Measurements from ENCODE around the gene MIPEP. TPM values are rescaled to one million over a fixed set of nuclear protein-coding genes. Genes with fewer than 3 reads are reported as not detected.

Gene MIPEP
- total RNA-seq, 1 experiment from 2014 or later: 24.7 TPM

DNA sequence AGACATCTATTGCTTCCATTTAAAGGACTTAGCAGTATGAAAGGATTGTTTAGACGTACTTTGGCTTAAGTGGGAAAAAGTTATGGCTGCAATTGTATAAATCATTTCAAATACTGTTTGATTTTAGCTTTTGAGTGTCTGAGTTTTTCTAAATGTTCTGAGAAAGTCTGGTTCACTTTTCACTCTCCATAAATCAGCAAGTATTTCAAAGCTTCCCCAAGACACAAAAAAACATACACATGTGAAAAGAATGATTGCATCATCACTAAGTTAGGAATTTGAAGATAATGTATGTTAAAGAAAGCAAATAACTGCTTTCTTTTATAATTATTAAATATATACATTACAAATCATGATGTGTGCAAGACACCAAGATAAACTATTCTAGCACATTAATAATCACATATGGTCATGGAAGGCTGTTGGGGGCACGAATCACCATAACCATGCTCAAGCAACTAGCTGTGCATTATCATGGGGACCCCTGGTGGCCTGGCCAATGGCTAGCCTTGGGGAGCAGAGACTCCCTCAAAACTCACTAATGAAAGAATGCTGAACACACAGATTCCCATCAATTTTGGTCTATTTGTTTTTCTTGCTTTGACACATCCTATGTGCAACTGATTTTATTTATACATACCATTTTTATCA is 111.1 kb downstream of the MIPEP start:
- Mint-ChIP-seq H3K36me3 (ENCODE audit: insufficient read depth, unreplicated experiment) (peaks cover 7% of the 10 kb centered on the region), H3K27me3 (ENCODE audit: insufficient read depth, unreplicated experiment) (no peaks in the 10 kb centered on the region), H3K4me1 (ENCODE audit: insufficient read depth, unreplicated experiment) (peaks cover 7% of the 10 kb centered on the region), H3K4me3 (ENCODE audit: unreplicated experiment) (no peak overlapping the region), H3K9me3 (ENCODE audit: unreplicated experiment) (no peaks in the 10 kb centered on the region), H3K27ac (ENCODE audit: low read depth, unreplicated experiment) (no peak overlapping the region)
- POLR2A ChIA-PET: interaction anchor here (0.6 to 0.9 kb wide), 2 partner anchors 10 to 110 kb away, joined by 3 to 4 read pairs; no protein-coding TSS in a partner anchor
- intact Hi-C loops (cut with micrococcal nuclease): no loop called here
- CTCF ChIA-PET: interaction anchor here (0.6 to 0.7 kb wide), 3 partner anchors 16 to 207 kb away, joined by 3 to 6 read pairs (median 4); no protein-coding TSS in a partner anchor
- no peak for DNase-seq (ENCODE audit: unreplicated experiment)
- no TSS peak for BruUV-seq (replicated peaks)
- TF ChIP-seq, protein P1, sequence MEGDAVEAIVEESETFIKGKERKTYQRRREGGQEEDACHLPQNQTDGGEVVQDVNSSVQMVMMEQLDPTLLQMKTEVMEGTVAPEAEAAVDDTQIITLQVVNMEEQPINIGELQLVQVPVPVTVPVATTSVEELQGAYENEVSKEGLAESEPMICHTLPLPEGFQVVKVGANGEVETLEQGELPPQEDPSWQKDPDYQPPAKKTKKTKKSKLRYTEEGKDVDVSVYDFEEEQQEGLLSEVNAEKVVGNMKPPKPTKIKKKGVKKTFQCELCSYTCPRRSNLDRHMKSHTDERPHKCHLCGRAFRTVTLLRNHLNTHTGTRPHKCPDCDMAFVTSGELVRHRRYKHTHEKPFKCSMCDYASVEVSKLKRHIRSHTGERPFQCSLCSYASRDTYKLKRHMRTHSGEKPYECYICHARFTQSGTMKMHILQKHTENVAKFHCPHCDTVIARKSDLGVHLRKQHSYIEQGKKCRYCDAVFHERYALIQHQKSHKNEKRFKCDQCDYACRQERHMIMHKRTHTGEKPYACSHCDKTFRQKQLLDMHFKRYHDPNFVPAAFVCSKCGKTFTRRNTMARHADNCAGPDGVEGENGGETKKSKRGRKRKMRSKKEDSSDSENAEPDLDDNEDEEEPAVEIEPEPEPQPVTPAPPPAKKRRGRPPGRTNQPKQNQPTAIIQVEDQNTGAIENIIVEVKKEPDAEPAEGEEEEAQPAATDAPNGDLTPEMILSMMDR (IDR thresholded peaks at IDR 0.05; ENCODE audit: unreplicated experiment): no peak

DNA sequence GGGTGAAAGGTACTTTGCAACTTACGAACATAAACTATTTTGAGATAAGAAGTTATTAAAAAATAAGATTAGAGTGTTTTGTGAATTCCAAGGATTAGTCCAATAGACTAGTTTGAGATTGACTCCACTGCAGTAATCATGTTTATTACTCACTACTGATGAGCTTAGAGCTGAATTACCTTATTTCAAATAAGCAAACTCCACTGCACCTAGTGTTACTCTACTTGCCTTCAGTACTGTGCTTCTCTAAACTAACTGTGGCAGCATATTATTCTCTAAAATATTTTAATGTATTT is 111.7 kb downstream of the MIPEP start:
- CTCF ChIA-PET: interaction anchor here (0.6 to 0.7 kb wide), 2 partner anchors 15 to 206 kb away, joined by 3 to 6 read pairs; no protein-coding TSS in a partner anchor
- Mint-ChIP-seq H3K36me3 (ENCODE audit: insufficient read depth, unreplicated experiment) (peaks cover 7% of the 10 kb centered on the region), H3K9me3 (ENCODE audit: unreplicated experiment) (no peaks in the 10 kb centered on the region), H3K4me1 (ENCODE audit: insufficient read depth, unreplicated experiment) (peaks cover 11% of the 10 kb centered on the region), H3K27ac (ENCODE audit: low read depth, unreplicated experiment) (no peak overlapping the region), H3K4me3 (ENCODE audit: unreplicated experiment) (no peak overlapping the region), H3K27me3 (ENCODE audit: insufficient read depth, unreplicated experiment) (no peaks in the 10 kb centered on the region)
- DNase-seq (ENCODE audit: unreplicated experiment): no peak
- TF ChIP-seq, protein P1 (IDR thresholded peaks at IDR 0.05; ENCODE audit: unreplicated experiment): no peak
- POLR2A ChIA-PET: no interaction called here
- intact Hi-C loops (cut with micrococcal nuclease): no loop called here
- no TSS peak for BruUV-seq (replicated peaks)

DNA sequence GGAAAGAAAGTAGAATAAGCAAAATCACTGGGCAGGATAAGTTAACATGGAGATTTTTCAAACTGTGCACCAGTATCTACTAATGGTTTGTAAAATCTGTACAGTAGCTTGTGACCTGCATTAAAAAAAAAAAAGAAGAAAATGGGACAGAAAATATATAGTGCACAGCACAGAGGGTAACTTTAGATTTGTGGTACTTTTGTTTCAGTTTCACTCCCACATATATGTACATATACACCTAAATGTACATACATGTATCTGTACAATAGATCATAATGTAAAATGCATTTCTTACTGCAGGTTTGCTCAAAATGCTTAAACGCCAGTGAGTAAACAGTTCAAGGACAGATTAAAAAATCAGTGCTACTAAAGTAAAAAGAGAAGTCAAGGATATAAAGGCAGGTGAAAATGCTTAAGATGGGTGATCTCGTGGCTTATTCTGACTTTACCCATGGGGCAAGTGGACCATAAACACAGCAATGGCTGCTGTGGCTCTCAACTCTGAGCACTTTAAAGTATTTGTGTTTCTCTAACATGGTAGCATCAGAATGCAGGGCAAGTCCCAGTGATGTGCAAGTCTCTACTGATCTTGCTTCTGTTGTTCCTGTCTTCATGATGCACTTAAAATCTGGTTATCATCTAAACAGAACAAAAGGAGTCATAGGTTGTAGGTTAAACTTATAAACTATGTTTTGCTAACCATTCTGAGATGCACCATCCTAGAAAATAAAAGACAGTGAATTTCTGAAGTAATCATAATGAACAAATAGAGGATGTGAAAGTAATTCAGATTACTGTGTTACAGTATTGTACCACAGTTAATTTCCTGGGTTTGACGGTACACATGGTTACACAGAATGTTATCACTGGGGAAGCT is 112.3 kb downstream of the MIPEP start:
- Mint-ChIP-seq H3K36me3 (ENCODE audit: insufficient read depth, unreplicated experiment) (peaks cover 7% of the 10 kb centered on the region), H3K27me3 (ENCODE audit: insufficient read depth, unreplicated experiment) (no peaks in the 10 kb centered on the region), H3K27ac (ENCODE audit: low read depth, unreplicated experiment) (no peak overlapping the region), H3K4me3 (ENCODE audit: unreplicated experiment) (no peak overlapping the region), H3K4me1 (ENCODE audit: insufficient read depth, unreplicated experiment) (peaks cover 14% of the 10 kb centered on the region), H3K9me3 (ENCODE audit: unreplicated experiment) (no peaks in the 10 kb centered on the region)
- intact Hi-C loops (cut with micrococcal nuclease): no loop called here
- TF ChIP-seq, protein P1 (IDR thresholded peaks at IDR 0.05; ENCODE audit: unreplicated experiment): no peak
- BruUV-seq (replicated peaks): no TSS peak
- CTCF ChIA-PET: no interaction called here
- DNase-seq (ENCODE audit: unreplicated experiment): no peak
- POLR2A ChIA-PET: no interaction called here

DNA sequence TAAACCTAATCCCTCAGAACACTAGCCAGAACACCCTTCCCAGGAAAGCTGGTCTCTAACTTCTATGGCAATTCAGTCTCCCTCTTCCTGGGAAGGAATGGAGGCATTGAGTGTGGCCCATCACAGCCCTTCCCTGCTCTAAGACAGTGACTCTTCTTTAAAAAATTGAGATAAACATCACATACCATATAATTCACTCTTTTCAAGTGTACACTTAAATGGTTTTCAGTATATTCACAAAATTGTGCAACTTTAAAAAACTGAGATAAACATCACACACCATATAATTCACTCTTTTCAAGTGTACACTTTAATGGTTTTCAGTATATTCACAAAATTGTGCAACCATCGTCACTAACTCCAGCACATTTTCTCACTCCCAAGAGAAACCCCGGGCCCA is 116.5 kb downstream of the MIPEP start:
- Mint-ChIP-seq H3K9me3 (ENCODE audit: unreplicated experiment) (no peaks in the 10 kb centered on the region), H3K4me1 (ENCODE audit: insufficient read depth, unreplicated experiment) (peaks cover 17% of the 10 kb centered on the region), H3K27ac (ENCODE audit: low read depth, unreplicated experiment) (peak overlapping the region; percentile 3), H3K36me3 (ENCODE audit: insufficient read depth, unreplicated experiment) (peaks cover 18% of the 10 kb centered on the region), H3K4me3 (ENCODE audit: unreplicated experiment) (no peak overlapping the region), H3K27me3 (ENCODE audit: insufficient read depth, unreplicated experiment) (no peaks in the 10 kb centered on the region)
- intact Hi-C loops (cut with micrococcal nuclease): loop anchor here (5.0 kb wide), 1 partner anchor 150 kb away; no protein-coding TSS in a partner anchor
- BruUV-seq (replicated peaks): no TSS peak
- DNase-seq (ENCODE audit: unreplicated experiment): no peak
- TF ChIP-seq, protein P1 (IDR thresholded peaks at IDR 0.05; ENCODE audit: unreplicated experiment): no peak
- ChIA-PET POLR2A (interaction anchor here (0.9 to 1.2 kb wide), 2 partner anchors 36 to 116 kb away, joined by 3 to 4 read pairs; partner anchors contain the start of gene MIPEP), CTCF (interaction anchor here (1.0 kb wide), 2 partner anchors 66 to 314 kb away, joined by 3 read pairs; no protein-coding TSS in a partner anchor)
